ENCODE data around the gene NCR1.
"Not testable (repeated sequence)": the region's sequence is repeated elsewhere in the genome, so short reads cannot be mapped to it uniquely, and the experiment has no call there.

DNA sequence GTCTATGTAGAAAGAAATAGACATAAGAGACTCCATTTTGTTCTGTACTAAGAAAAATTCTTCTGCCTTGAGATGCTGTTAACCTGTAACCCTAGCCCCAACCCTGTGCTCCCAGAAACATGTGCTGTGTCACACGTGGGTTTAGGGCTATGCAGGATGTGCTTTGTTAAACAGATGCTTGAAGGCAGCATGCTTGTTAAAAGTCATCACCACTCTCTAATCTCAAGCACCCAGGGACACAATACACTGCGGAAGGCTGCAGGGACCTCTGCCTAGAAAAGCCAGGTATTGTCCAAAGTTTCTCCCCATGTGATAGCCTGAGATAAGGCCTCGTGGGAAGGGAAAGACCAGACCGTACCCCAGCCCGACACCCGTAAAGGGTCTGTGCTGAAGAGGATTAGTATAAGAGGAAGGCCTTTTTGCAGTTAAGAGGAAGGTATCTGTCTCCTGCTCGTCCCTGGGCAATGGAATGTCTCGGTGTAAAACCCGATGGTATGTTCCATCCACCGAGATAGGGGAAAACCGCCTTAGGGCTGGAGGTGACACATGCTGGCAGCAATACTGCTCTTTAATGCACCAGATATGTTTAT is 37.9 kb downstream of the NCR1 start:
- TF ChIP-seq, protein P1, sequence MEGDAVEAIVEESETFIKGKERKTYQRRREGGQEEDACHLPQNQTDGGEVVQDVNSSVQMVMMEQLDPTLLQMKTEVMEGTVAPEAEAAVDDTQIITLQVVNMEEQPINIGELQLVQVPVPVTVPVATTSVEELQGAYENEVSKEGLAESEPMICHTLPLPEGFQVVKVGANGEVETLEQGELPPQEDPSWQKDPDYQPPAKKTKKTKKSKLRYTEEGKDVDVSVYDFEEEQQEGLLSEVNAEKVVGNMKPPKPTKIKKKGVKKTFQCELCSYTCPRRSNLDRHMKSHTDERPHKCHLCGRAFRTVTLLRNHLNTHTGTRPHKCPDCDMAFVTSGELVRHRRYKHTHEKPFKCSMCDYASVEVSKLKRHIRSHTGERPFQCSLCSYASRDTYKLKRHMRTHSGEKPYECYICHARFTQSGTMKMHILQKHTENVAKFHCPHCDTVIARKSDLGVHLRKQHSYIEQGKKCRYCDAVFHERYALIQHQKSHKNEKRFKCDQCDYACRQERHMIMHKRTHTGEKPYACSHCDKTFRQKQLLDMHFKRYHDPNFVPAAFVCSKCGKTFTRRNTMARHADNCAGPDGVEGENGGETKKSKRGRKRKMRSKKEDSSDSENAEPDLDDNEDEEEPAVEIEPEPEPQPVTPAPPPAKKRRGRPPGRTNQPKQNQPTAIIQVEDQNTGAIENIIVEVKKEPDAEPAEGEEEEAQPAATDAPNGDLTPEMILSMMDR (conservative IDR thresholded peaks at IDR 0.05; ENCODE audit: low read length), result not testable (repeated sequence)
- TF ChIP-seq EZH2phosphoT487 (IDR thresholded peaks at IDR 0.05; ENCODE audit: borderline replicate concordance), result not testable (repeated sequence)
